K562 (cell line): ENCODE results near the gene ACVR2B. TPM values are rescaled to one million over a fixed set of nuclear protein-coding genes. Genes with fewer than 3 reads are reported as not detected.

ENCODE experiments used
- BCLAF1 ChIP-seq, 2 experiments: fragments of 450-650 bp in 1 of 2; IDR thresholded peaks; 2 replicates each; pipeline ENCODE4 v1.6.1; 2011 to 2017; ENCODE audit warnings: low read depth in 2 of 2, antibody characterized with exemption in 1 of 2, borderline replicate concordance in 1 of 2, low read length in 1 of 2, mild to moderate bottlenecking in 1 of 2, mixed read lengths in 1 of 2; ENCODE audit not compliant: control insufficient read depth in 1 of 2
- CHD1 ChIP-seq: fragments of 200-600 bp; sonication (generic); IDR thresholded peaks from one replicate; pipeline ENCODE4 v1.6.1; 2012; ENCODE audit warnings: mild to moderate bottlenecking, moderate library complexity, low read length, inconsistent platforms
- CREM ChIP-seq: IDR thresholded peaks from 2 replicates; pipeline ENCODE4 v1.6.1; 2014; ENCODE audit warnings: antibody characterized with exemption, low read depth
- ESRRA ChIP-seq: fragments of 450-650 bp; IDR thresholded peaks from 2 replicates; pipeline ENCODE4 v1.6.1; 2014; ENCODE audit warnings: low read depth, mild to moderate bottlenecking, moderate library complexity, borderline replicate concordance
- GABPB2 ChIP-seq: fragments of 250-450 bp; sonication (Bioruptor Pico); conservative IDR thresholded peaks from 2 replicates; pipeline ENCODE4 v1.5.1; 2021; ENCODE audit warnings: mild to moderate bottlenecking
- HDAC6 ChIP-seq: IDR thresholded peaks from 2 replicates; pipeline ENCODE4 v1.6.1; 2012; ENCODE audit warnings: low read depth, mild to moderate bottlenecking, control low read depth, inconsistent platforms, low read length, moderate library complexity
- MAX ChIP-seq: sonication (generic); formaldehyde crosslinking; IDR thresholded peaks from 2 replicates; pipeline ENCODE4 v1.9.0; 2022; ENCODE audit warnings: mild to moderate bottlenecking, missing genetic modification reagents
- PTRF ChIP-seq: fragments of 450-650 bp; IDR thresholded peaks from 2 replicates; pipeline ENCODE4 v1.6.1; 2016; ENCODE audit warnings: mild to moderate bottlenecking, missing genetic modification characterization, missing compliant biosample characterization
- SMAD1 ChIP-seq: fragments of 150-350 bp; IDR thresholded peaks from 2 replicates; pipeline ENCODE4 v1.6.1; 2014; ENCODE audit warnings: low read length, low read depth; ENCODE audit not compliant: partially characterized antibody
- SMARCA4 ChIP-seq: fragments of 450-650 bp; IDR thresholded peaks from 2 replicates; pipeline ENCODE4 v1.6.1; 2016
- TAF7 ChIP-seq: fragments of 450-650 bp; IDR thresholded peaks from 2 replicates; pipeline ENCODE4 v1.6.1; 2016; ENCODE audit warnings: missing genetic modification characterization, missing compliant biosample characterization
- THRB ChIP-seq: fragments of 450-650 bp; formaldehyde crosslinking; conservative IDR thresholded peaks from 2 replicates; pipeline ENCODE4 v1.4.0; 2022; ENCODE audit warnings: mild to moderate bottlenecking, missing genetic modification characterization
- ZNF57 ChIP-seq: fragments of 450-650 bp; formaldehyde crosslinking; IDR thresholded peaks from 2 replicates; pipeline ENCODE4 v1.4.0; 2020; ENCODE audit warnings: mild to moderate bottlenecking, moderate library complexity
- polyA plus RNA-seq, 8 experiments: library from polyadenylated mRNA; depleted of rRNA in 4 of 8; stranded (reverse) in 5 of 8; unstranded in 3 of 8; fragments of >200 nt; fragmentation: Nextera tagmentation in 2 of 8; fragmentation: Illumina TruSeq in 1 of 8; extraction: Ambion mirVana in 2 of 8; extraction: Trizol in 1 of 8; gene quantifications; 2 replicates each; pipeline versions ENCODE4 v1.2.1 to v1.2.3, GENCODE V29; 2011 to 2014; ENCODE audit warnings: inconsistent platforms in 1 of 8, missing spikeins in 1 of 8
- total RNA-seq, 7 experiments: library from RNA; depleted of rRNA in 6 of 7; stranded (reverse); fragments of >200 nt in 6 of 7; fragmentation: Illumina TruSeq in 2 of 7; extraction: Trizol in 2 of 7; gene quantifications; 2 replicates each; pipeline versions ENCODE4 v1.2.1 to v1.2.3, GENCODE V29; 2011 to 2021; ENCODE audit warnings: low replicate concordance in 1 of 7
- TF ChIP-seq, protein P1 (sequence below): IDR thresholded peaks from 2 replicates; pipeline ENCODE4 v1.6.1; 2014; ENCODE audit warnings: antibody characterized with exemption
- TF ChIP-seq, protein P2 (sequence below), 3 experiments: fragments of 200-800 bp in 1 of 3; fragments of 250-450 bp in 1 of 3; fragments of 450-650 bp in 1 of 3; sonication (Bioruptor Pico) in 1 of 3; sonication (Bioruptor generic) in 1 of 3; formaldehyde crosslinking in 1 of 3; IDR thresholded peaks; 2 replicates each; pipeline versions ENCODE4 v1.6.1 to v1.8.0; 2016 to 2022; ENCODE audit warnings: mild to moderate bottlenecking in 2 of 3, missing genetic modification characterization in 2 of 3, missing compliant biosample characterization in 1 of 3, moderate library complexity in 1 of 3

ACVR2B gene
- total and polyA plus RNA-seq, 9 of the 15 experiments (the other 6 are each of a cell fraction or from before 2014, with no cell fraction given), result 1.8 to 23.7 (median 7.1) TPM

- TF ChIP-seq THRB (CRISPR knock-in tag) (no peak), MAX (CRISPR knock-in tag) (no peak; the same call in 1 of the 2 replicates), TAF7 (tag) (no peak), PTRF (tag) (no peak), SMARCA4 (no peak), HDAC6 (peak; percentile 50; the same call in 1 of the 2 replicates), CHD1 (peak; percentile 82), BCLAF1 (IDR thresholded peaks at IDR 0.05; ENCODE audit: borderline replicate concordance in 1 of 2, control insufficient read depth in 1 of 2, low read depth in 2 of 2, low read length in 1 of 2) (no peak), GABPB2 (CRISPR knock-in tag) (no peak), ZNF57 (CRISPR knock-in tag) (no peak), CREM (peak; percentile 39), ESRRA (no peak), SMAD1 (no peak)
- TF ChIP-seq, protein P1, sequence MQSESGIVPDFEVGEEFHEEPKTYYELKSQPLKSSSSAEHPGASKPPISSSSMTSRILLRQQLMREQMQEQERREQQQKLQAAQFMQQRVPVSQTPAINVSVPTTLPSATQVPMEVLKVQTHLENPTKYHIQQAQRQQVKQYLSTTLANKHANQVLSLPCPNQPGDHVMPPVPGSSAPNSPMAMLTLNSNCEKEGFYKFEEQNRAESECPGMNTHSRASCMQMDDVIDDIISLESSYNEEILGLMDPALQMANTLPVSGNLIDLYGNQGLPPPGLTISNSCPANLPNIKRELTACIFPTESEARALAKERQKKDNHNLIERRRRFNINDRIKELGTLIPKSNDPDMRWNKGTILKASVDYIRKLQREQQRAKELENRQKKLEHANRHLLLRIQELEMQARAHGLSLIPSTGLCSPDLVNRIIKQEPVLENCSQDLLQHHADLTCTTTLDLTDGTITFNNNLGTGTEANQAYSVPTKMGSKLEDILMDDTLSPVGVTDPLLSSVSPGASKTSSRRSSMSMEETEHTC, result no peak
- TF ChIP-seq, protein P2, sequence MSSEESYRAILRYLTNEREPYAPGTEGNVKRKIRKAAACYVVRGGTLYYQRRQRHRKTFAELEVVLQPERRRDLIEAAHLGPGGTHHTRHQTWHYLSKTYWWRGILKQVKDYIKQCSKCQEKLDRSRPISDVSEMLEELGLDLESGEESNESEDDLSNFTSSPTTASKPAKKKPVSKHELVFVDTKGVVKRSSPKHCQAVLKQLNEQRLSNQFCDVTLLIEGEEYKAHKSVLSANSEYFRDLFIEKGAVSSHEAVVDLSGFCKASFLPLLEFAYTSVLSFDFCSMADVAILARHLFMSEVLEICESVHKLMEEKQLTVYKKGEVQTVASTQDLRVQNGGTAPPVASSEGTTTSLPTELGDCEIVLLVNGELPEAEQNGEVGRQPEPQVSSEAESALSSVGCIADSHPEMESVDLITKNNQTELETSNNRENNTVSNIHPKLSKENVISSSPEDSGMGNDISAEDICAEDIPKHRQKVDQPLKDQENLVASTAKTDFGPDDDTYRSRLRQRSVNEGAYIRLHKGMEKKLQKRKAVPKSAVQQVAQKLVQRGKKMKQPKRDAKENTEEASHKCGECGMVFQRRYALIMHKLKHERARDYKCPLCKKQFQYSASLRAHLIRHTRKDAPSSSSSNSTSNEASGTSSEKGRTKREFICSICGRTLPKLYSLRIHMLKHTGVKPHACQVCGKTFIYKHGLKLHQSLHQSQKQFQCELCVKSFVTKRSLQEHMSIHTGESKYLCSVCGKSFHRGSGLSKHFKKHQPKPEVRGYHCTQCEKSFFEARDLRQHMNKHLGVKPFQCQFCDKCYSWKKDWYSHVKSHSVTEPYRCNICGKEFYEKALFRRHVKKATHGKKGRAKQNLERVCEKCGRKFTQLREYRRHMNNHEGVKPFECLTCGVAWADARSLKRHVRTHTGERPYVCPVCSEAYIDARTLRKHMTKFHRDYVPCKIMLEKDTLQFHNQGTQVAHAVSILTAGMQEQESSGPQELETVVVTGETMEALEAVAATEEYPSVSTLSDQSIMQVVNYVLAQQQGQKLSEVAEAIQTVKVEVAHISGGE (CRISPR knock-in tag; IDR thresholded peaks at IDR 0.05), result no peak
Observed at GRCh38 chr3:38454884-38455638, 1.4 kb downstream of the ACVR2B start (continued).
